Sigmoid colon (tissue), 4 donors: ENCODE results near the gene AHR.

Experiments used
- POLR2AphosphoS5 ChIP-seq, 4 donors: sonication (generic); formaldehyde crosslinking; IDR thresholded peaks; one replicate each; pipeline ENCODE4 v1.6.1; 2017; ENCODE audit warnings: antibody characterized with exemption in 4 of 4
- TF ChIP-seq, protein P1 (sequence below), 4 experiments: fragments of 450-650 bp in 3 of 4; fragments of 200-600 bp in 1 of 4; IDR thresholded peaks; one replicate each; pipeline ENCODE4 v1.5.1; 2016 to 2019; ENCODE audit warnings: antibody characterized with exemption in 4 of 4, mild to moderate bottlenecking in 3 of 4, moderate library complexity in 2 of 4

- TF ChIP-seq, protein P1, sequence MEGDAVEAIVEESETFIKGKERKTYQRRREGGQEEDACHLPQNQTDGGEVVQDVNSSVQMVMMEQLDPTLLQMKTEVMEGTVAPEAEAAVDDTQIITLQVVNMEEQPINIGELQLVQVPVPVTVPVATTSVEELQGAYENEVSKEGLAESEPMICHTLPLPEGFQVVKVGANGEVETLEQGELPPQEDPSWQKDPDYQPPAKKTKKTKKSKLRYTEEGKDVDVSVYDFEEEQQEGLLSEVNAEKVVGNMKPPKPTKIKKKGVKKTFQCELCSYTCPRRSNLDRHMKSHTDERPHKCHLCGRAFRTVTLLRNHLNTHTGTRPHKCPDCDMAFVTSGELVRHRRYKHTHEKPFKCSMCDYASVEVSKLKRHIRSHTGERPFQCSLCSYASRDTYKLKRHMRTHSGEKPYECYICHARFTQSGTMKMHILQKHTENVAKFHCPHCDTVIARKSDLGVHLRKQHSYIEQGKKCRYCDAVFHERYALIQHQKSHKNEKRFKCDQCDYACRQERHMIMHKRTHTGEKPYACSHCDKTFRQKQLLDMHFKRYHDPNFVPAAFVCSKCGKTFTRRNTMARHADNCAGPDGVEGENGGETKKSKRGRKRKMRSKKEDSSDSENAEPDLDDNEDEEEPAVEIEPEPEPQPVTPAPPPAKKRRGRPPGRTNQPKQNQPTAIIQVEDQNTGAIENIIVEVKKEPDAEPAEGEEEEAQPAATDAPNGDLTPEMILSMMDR (IDR thresholded peaks at IDR 0.05): no peak
- no peak for TF ChIP-seq POLR2AphosphoS5 (IDR thresholded peaks at IDR 0.05)
These were observed 44.3 kb downstream of the AHR start for GRCh38 chr7:17342756-17343155.
